ENCODE data around the gene DBN1.

The DBN1 gene

DNA sequence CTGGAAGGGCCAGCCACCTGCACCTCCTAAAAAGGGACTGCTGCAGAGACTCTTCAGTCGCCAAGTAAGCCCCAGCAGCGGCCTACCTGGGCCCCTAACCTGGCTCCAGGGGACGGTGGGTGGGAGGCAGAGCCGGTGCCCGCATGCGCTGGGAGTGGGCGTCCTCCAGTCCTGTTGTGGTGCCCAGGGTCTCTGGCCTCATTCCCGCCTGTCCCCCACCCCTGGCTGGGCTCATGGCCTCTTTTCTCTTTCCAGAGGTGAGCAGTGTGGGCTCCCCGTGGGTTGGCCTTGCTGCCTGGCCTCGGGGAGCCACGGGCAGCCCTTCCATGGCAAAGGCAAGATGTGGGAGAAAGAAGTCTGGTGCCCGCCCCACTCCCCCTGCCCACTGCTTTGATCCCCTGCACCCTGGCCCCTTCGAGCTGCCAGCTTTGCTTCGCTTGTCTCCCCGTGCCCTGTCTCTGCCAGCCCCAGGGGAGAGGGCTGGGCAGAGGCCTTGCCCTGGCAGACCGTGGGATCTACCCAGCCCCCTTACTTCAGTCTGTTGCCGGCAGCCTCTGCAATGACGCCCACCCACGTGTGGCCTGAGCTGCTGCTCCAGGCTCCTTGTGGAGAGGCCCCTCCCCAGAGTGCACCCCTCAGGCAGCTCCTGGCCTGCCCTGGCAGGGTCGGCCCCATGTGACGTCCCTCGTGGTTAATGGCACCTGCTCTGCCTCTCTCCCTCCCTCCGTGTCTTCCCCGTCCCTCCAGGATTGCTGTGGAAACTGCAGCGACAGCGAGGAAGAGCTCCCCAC is 32.2 kb downstream of the DBN1 start:
- DNase-seq: no peak

- DNase-seq: no peak
Measured at GRCh38 chr5:177440211-177440989, 33.0 kb downstream of the DBN1 start.

DNA sequence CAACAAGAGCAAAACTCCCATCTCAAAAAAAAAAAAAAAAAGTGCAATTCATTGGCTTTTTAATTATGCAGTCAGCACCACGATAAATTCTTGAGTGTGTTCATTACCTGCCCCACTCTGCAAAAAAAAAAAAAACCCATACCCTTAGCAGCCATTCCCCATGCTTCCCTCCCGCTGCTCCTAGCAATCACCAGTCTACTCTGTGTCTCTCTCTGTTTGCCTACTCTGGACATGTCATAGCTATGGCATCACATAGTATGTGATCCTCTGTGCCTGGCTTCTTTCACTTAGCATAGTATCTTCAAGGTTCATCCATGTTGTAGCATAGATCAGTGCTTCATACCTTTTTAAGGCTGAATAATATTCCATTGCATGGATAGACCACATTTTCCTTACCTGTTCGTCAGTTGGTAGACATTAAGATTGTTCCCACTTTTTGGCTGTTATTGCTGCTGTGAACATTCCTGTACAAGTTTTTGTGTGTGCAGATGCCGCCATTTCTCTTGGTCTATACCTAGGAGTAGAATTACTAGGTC is 33.8 kb downstream of the DBN1 start:
- no peak for DNase-seq

GRCh38 chr5:177438468-177438867 is 35.0 kb downstream of the DBN1 start:
- DNase-seq: no peak

GRCh38 chr5:177437623-177438022 is 35.8 kb downstream of the DBN1 start:
- DNase-seq: no peak

DNA sequence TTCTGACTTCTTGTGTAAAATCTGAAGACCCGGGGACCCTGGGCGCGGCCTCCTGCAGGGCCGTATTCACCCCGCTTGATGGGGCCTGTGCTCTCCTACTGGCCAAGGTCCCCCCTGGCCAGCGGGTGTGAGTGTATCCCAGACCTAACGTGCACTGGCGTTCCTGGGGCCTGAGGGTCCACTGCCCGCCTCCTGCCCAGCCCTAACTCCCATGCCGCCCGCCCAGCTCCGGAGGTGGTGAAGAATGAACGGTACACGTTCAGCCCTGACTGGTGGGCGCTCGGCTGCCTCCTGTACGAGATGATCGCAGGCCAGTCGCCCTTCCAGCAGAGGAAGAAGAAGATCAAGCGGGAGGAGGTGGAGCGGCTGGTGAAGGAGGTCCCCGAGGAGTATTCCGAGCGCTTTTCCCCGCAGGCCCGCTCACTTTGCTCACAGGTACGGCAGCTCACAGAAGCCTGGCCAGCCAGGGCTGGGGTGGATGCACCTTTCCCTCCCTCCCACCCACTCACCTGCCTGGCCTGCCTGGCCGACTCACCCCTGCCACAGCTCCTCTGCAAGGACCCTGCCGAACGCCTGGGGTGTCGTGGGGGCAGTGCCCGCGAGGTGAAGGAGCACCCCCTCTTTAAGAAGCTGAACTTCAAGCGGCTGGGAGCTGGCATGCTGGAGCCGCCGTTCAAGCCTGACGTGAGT is 37.4 kb downstream of the DBN1 start:
- DNase-seq: no peak

GRCh38 chr5:177434942-177435738 is 38.3 kb downstream of the DBN1 start:
- no peak for DNase-seq

- DNase-seq: no peak
Measured at GRCh38 chr5:177434437-177434836, 39.0 kb downstream of the DBN1 start.

GRCh38 chr5:177433658-177434217 is 39.7 kb downstream of the DBN1 start:
- DNase-seq: no peak

- DNase-seq: no peak
Measured at GRCh38 chr5:177432839-177433657, 40.4 kb downstream of the DBN1 start.

DNA sequence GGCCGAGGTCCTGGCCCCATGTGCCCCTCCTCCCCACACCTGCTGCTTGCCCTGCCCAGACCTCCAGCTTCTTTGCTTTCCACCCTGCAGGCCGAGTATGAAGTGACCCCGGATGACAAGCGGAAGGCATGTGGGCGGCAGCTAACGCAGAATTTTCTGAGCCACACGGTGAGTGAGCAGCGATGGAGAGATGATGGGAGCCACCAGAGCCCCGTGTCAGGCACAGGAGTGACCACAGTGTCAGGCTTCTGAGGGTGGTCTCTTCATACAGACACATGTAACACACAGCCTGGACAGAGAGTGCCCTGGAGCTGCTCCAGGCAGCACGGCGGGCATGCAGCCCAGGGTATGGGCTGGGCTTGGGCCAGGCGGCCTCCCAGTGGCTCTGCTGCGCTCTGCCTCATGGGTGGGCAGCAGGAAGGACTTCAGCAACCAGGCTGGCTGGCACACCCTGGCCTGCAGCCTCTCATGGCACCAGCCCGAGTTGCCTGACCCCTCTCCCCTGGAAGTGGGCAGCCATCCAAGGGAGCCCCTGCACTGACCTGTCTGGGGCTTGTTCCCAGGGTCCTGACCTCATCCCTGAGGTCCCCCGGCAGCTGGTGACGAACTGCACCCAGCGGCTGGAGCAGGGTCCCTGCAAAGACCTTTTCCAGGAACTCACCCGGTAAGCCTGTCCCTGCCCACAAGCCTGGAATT is 41.1 kb downstream of the DBN1 start:
- no peak for DNase-seq

- DNase-seq: no peak
Measured at GRCh38 chr5:177431317-177432142, 41.9 kb downstream of the DBN1 start.

- DNase-seq: no peak
Measured at GRCh38 chr5:177430972-177431316, 42.5 kb downstream of the DBN1 start.

GRCh38 chr5:177430140-177430951 is 43.1 kb downstream of the DBN1 start:
- no peak for DNase-seq

DNA sequence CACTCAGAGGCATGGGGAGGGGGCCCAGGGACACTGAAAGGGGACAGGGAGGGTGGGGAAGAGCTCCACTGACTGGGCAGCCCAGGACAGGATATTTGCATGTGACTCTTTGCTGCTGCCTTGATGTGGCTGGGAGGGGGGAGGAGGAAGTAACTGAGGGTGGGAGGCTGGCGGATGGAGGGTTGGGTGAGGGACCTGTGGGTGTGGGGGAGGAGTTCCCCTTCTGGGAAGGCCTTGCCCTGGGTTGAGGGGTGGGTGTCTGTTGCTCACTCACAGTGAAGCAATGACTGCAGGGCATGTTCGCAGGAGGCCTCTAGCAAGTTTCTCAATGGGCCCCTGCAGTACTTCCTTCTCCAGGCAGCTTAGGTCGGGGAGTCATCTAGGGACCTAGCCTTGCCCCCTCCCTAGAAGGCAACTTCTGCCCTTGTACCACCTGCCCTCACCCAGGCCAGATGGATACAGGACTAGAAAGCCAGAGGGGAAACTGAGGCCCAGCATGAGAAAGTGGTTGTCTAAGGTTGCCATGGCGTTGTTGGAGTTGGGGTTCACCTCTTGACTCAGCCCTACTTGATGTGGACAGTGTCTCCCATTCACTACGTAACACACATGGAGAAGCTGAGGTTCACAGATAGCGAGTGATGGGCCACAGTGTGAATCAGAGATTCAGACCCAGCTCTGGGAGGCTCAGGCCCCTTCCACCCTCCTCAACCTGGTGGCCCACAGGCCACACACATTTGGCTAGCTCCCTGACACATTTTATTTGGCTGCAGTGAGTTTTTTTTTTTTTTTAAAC is 44.0 kb downstream of the DBN1 start:
- no peak for DNase-seq

DNA sequence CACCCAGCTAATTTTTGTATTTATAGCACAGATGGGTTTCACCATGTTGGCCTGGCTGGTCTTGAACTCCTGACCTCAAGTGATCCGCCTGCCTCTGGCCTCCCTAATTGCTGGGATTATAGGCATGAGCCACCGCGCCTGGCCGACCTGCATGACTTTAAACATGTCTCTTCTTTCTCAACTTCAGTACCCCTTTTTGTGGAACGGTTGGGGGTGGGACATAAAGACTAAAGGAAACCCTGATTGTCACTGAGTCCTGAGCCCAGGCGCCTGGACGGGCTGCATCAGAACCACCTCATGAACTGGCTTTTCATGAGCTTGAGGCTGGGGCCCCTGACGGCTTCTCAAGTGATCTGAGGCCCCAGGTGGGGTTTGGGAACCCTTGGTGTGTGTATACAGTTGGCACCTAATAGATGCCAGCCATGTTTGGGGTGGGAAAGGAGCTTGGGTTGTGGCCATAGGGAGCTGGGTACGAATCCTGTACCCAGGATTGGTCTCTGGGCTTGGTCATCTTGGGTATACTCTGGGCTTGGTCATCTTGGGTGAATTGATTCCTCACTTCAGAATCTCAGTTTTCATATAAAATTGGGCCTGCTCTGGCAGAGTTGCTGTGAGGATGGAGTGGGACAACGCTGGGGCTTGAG is 44.7 kb downstream of the DBN1 start:
- no peak for DNase-seq

- no peak for DNase-seq
Measured at GRCh38 chr5:177427919-177428573, 45.4 kb downstream of the DBN1 start.
